NB4 (cell line): Measurements from ENCODE around the gene COQ2.
"Not testable (repeated sequence)": the region's sequence is repeated elsewhere in the genome, so short reads cannot be mapped to it uniquely, and the experiment has no call there.

ENCODE experiments used
- DNase-seq: peaks from one replicate; pipeline ENCODE4 v3.0.0; 2010; ENCODE audit warnings: low read depth
- H3K4me3 ChIP-seq: one replicate; pipeline ENCODE4 v1.5.1; 2011; ENCODE audit warnings: mild to moderate bottlenecking, low read depth, low read length, moderate library complexity
- CTCF ChIP-seq: IDR thresholded peaks from one replicate; pipeline ENCODE4 v1.5.1; 2012; ENCODE audit warnings: low read depth, low read length
- MAX ChIP-seq: IDR thresholded peaks from 2 replicates; pipeline ENCODE4 v1.6.1; 2011; ENCODE audit warnings: low read depth, low read length
- MYC ChIP-seq: IDR thresholded peaks from 2 replicates; pipeline ENCODE4 v1.6.1; 2011; ENCODE audit warnings: low read depth, low read length
- POLR2A ChIP-seq: IDR thresholded peaks from 2 replicates; pipeline ENCODE4 v1.6.1; 2011; ENCODE audit warnings: mild to moderate bottlenecking; ENCODE audit not compliant: insufficient read length; ENCODE audit errors: extremely low read depth

COQ2 gene

GRCh38 chr4:83234902-83235644 is 49.5 kb downstream of the COQ2 start:
- no peak overlapping the region for H3K4me3 ChIP-seq

GRCh38 chr4:83234387-83234786 is 50.2 kb downstream of the COQ2 start:
- not testable (repeated sequence) for DNase-seq, H3K4me3 ChIP-seq

More at GRCh38 chr4:83234902-83235644, 49.5 kb downstream of the COQ2 start:
- no peak for DNase-seq
- TF ChIP-seq CTCF (no peak), MYC (no peak), MAX (no peak), POLR2A (no peak)

GRCh38 chr4:83232082-83232481 is 52.5 kb downstream of the COQ2 start:
- TF ChIP-seq POLR2A = no peak
- 0 out of 2 replicates have a peak, but pooled peaks have one; percentile 1 for TF ChIP-seq MYC
- no peak for DNase-seq
- no peak overlapping the region for H3K4me3 ChIP-seq

GRCh38 chr4:83231620-83232076 is 53.0 kb downstream of the COQ2 start:
- TF ChIP-seq MYC (0 out of 2 replicates have a peak, but pooled peaks have one; percentile 14), CTCF (no peak), POLR2A (no peak)
- no peak overlapping the region for H3K4me3 ChIP-seq
- DNase-seq = peak; percentile 96

- H3K4me3 ChIP-seq = no peak overlapping the region
- TF ChIP-seq MYC (no peak), MAX (no peak), CTCF (no peak), POLR2A (no peak)
- DNase-seq = peak; percentile 54
Observed at GRCh38 chr4:83230928-83231327, 53.7 kb downstream of the COQ2 start.

GRCh38 chr4:83229791-83230190 is 54.8 kb downstream of the COQ2 start:
- no peak for TF ChIP-seq CTCF
- no peak for TF ChIP-seq MYC
- no peak overlapping the region for H3K4me3 ChIP-seq

GRCh38 chr4:83228231-83228630 is 56.4 kb downstream of the COQ2 start:
- H3K4me3 ChIP-seq = no peak overlapping the region
- TF ChIP-seq CTCF = no peak
- no peak for TF ChIP-seq MYC
- TF ChIP-seq MAX = no peak
- no peak for TF ChIP-seq POLR2A
- DNase-seq = no peak

More at GRCh38 chr4:83229791-83230190, 54.8 kb downstream of the COQ2 start:
- DNase-seq = no peak
